ENCODE measurements around the gene LRP3.

GRCh38 chr19:33159893-33160292 is 34.2 kb upstream of the LRP3 start:
- no peak for TF ChIP-seq CBFB (CRISPR knock-in tag; IDR thresholded peaks at IDR 0.05)
- TF ChIP-seq, protein P1, sequence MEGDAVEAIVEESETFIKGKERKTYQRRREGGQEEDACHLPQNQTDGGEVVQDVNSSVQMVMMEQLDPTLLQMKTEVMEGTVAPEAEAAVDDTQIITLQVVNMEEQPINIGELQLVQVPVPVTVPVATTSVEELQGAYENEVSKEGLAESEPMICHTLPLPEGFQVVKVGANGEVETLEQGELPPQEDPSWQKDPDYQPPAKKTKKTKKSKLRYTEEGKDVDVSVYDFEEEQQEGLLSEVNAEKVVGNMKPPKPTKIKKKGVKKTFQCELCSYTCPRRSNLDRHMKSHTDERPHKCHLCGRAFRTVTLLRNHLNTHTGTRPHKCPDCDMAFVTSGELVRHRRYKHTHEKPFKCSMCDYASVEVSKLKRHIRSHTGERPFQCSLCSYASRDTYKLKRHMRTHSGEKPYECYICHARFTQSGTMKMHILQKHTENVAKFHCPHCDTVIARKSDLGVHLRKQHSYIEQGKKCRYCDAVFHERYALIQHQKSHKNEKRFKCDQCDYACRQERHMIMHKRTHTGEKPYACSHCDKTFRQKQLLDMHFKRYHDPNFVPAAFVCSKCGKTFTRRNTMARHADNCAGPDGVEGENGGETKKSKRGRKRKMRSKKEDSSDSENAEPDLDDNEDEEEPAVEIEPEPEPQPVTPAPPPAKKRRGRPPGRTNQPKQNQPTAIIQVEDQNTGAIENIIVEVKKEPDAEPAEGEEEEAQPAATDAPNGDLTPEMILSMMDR (CRISPR knock-in tag; IDR thresholded peaks at IDR 0.05), result no peak
- TF ChIP-seq TCF12 (IDR thresholded peaks at IDR 0.05), result no peak
- no peak for TF ChIP-seq TCF12 (CRISPR knock-in tag; IDR thresholded peaks at IDR 0.05)
- TF ChIP-seq ZMAT3 (CRISPR knock-in tag; conservative IDR thresholded peaks at IDR 0.05), result no peak
- TF ChIP-seq, protein P2, sequence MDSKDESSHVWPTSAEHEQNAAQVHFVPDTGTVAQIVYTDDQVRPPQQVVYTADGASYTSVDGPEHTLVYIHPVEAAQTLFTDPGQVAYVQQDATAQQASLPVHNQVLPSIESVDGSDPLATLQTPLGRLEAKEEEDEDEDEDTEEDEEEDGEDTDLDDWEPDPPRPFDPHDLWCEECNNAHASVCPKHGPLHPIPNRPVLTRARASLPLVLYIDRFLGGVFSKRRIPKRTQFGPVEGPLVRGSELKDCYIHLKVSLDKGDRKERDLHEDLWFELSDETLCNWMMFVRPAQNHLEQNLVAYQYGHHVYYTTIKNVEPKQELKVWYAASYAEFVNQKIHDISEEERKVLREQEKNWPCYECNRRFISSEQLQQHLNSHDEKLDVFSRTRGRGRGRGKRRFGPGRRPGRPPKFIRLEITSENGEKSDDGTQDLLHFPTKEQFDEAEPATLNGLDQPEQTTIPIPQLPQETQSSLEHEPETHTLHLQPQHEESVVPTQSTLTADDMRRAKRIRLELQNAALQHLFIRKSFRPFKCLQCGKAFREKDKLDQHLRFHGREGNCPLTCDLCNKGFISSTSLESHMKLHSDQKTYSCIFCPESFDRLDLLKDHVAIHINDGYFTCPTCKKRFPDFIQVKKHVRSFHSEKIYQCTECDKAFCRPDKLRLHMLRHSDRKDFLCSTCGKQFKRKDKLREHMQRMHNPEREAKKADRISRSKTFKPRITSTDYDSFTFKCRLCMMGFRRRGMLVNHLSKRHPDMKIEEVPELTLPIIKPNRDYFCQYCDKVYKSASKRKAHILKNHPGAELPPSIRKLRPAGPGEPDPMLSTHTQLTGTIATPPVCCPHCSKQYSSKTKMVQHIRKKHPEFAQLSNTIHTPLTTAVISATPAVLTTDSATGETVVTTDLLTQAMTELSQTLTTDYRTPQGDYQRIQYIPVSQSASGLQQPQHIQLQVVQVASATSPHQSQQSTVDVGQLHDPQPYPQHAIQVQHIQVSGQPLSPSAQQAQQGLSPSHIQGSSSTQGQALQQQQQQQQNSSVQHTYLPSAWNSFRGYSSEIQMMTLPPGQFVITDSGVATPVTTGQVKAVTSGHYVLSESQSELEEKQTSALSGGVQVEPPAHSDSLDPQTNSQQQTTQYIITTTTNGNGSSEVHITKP (CRISPR knock-in tag; IDR thresholded peaks at IDR 0.05; ENCODE audit: low read depth), result no peak
- TF ChIP-seq, protein P3, sequence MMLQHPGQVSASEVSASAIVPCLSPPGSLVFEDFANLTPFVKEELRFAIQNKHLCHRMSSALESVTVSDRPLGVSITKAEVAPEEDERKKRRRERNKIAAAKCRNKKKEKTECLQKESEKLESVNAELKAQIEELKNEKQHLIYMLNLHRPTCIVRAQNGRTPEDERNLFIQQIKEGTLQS (CRISPR knock-in tag; IDR thresholded peaks at IDR 0.05), result no peak
- no peak for TF ChIP-seq ARID2 (CRISPR knock-in tag; IDR thresholded peaks at IDR 0.05; ENCODE audit: borderline replicate concordance)
